NCI-H1930 (cell line): ENCODE data around the gene KRTDAP.

ENCODE experiments used
- DNase-seq, 2 experiments: peaks; one replicate each; lab custom pipeline; 2025; lab: John Stamatoyannopoulos, UW

Gene KRTDAP, protein sequence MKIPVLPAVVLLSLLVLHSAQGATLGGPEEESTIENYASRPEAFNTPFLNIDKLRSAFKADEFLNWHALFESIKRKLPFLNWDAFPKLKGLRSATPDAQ

GRCh38 chr19:35490364-35490763, at the start of gene KRTDAP:
TSS of gene KRTDAP (minus strand) at chr19:35490464. CDS start at chr19:35490442, 22 bp downstream.
- no peak for DNase-seq

- no peak for DNase-seq
Observed at GRCh38 chr19:35539850-35540249, 49.6 kb upstream of the KRTDAP start.

DNA sequence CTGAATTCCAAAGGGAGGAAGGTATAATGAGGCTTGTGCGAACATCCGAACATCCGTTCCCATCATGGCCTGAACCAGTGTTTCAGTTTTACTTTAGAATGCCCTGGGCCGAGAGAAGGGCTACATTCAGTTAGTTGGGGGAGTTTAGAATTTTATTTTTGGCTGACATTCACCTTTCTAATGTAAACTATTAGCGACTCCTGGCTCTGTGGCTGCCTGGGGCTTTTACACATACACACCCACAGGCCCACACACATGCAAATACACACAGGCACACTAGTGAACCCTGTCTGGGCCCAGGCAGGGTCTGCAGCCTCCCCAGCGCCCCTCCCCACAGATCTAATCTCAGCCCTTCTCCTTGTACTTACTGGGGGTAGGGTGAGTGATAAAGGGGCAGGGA, 49.0 kb upstream of the KRTDAP start:
- no peak for DNase-seq

DNA sequence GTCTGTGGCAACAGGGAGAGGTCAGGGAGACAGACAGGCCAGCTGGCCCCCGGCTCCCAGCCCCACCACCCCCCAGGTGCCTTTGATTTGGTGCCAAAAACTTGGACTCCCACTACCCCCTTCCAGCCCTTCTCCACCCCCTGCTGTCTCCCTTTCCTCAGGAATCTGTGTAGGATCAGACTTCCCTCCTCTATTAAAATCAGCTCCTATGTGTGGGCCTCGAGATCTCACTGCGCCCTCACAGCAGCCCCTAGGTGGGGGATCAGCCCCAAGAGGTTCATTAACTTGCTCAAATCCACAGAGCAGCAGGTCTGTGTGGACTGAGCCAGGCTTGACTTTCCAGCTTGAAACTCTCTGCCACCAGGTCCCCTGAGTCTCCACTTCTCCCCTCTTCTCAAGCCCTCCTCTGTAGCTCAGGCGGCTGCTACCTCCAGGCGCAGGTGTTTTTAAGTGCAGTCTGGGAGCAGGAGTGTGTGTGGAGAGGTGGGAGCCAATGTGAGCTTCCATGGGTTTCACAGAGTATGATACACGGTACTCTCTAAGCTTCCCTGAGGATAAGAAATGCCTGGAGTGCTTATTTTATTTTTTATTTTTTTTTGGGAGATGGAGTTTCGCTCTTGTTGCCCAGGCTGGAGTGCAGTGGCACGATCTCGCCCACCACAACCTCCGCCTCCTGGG, 44.7 kb upstream of the KRTDAP start:
- no peak for DNase-seq

GRCh38 chr19:35533822-35534392, 43.6 kb upstream of the KRTDAP start:
- DNase-seq: no peak

- DNase-seq: no peak
Observed at GRCh38 chr19:35533201-35533821, 43.0 kb upstream of the KRTDAP start, which contains the start of gene GAPDHS. TSS of gene GAPDHS (plus strand) at chr19:35533456. CDS start at chr19:35533528, 72 bp downstream.

GRCh38 chr19:35531291-35531690, 41.0 kb upstream of the KRTDAP start:
- DNase-seq: no peak

GRCh38 chr19:35529241-35530218, 39.3 kb upstream of the KRTDAP start:
- DNase-seq: no peak

DNA sequence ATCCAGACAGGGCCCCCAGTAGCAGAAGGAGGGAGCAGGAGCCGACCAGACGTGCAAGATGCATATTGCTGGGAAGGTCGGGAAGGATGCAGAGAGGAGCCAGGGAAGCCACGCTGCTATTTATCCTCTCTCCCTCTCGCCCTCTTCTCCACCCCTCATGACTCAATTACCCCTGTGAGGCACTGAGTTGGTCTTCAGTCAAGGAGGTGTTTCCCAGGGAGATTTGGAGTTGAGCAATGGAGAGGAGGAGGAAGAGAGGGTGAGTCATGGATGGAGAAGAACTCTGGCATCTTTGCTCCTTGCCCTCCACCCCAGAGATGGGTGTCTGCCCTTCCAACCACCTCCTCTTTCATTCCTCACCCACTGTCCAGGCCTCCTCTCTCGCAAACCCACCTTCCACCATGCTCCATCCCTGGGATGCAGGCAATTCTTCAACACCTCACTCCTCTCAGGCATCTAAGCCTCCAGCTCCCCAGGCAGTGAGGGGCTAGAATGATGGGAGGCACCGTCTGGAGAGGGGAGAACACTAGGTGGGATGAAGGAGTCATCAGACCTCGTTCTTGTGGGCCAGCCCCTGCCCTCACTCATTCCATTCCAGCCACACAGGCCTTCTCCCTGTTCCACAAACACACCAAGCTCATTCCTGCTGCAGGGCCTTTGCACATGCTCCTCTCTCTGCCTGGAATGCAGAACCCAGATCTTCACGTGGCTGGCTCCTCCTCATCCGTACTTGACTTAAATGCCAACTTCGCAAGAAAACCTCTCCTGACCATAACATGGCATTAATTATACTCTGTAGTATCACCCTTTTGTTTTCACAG, 38.2 kb upstream of the KRTDAP start, which contains the start of gene SBSN:
TSS of gene SBSN (minus strand) at position 94 of the 821 bp plus-strand sequence. CDS start at position 64, 30 bp downstream.
- DNase-seq: no peak

GRCh38 chr19:35525873-35526272, 35.6 kb upstream of the KRTDAP start:
- no peak for DNase-seq

DNA sequence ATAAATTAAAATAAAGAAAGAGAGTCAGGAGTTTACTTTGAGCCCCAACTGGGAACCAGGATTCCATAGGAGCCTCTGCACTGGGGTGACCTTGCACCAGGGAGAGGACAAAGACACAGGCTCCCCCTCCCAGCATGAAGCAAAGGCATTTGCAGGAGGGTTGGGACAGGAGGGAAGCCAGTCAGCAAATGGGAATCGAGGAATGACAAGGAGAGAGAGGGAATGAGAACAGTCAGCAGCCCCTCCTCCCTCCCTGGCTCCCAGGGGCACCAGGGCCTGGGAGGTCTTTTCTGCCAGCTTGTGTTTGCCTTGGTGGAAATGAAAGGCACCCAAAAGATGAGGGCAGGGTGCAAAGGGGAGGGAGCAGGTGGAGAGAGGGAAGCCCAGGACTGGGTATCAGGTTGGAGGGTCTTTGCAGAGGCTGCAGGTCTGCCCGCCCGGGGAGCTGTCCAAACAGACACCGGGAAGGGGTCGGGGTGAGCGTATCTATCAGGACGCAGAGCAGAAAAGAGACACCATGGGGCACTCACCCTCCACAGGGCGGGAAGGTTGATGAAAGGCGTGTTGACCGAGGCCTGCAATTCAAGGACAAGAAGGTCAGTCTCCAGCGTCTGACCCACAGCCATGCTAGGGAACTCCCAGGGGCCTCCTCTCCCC, 34.0 kb upstream of the KRTDAP start:
- DNase-seq: no peak

- no peak for DNase-seq
Observed at GRCh38 chr19:35522745-35523327, 32.6 kb upstream of the KRTDAP start.

- no peak for DNase-seq
Observed at GRCh38 chr19:35521124-35521743, 31.0 kb upstream of the KRTDAP start.

- no peak for DNase-seq
Observed at GRCh38 chr19:35519291-35519690, 29.0 kb upstream of the KRTDAP start.

DNA sequence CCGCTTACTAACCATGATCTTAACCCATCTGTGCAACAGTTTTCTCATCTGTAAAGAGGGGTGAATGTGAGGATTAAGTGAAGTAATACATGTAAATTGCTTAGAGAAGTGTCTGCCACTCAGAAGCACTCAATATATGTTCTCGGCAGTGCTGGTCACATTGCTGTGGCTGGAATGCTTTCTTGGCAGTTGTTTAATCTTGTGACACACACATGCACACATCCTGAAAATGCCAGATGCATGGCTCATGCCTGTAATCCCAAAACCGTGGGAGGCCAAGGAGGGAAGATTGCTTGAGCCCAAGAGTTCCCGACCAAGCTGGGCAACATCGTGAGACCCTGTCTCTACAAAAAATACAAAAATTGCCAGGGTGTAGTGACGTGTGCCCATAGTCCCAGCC, 28.0 kb upstream of the KRTDAP start:
- DNase-seq: no peak

DNA sequence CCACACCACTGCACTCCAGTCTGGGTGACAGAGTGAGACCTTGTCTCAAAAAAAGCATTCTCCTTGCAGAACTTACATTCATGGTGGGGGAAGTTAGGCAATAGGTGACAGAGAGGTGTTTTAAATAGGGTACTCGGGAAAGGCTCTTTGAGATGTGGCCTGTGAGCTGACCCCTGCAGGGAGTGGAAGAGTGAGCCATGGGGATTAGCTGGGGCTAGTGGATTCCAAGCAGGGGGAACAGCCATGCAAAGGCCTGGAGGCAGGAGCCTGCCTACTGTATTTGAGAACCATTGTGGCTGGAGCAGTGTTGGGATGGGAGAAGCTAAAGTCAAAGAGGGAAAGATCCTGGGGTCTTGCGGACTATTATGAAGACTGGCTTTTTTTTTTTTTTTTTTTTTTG, 27.1 kb upstream of the KRTDAP start:
- DNase-seq: no peak

- DNase-seq: no peak
Observed at GRCh38 chr19:35516310-35516709, 26.0 kb upstream of the KRTDAP start.

GRCh38 chr19:35514282-35514809, 24.1 kb upstream of the KRTDAP start:
- DNase-seq: no peak

DNA sequence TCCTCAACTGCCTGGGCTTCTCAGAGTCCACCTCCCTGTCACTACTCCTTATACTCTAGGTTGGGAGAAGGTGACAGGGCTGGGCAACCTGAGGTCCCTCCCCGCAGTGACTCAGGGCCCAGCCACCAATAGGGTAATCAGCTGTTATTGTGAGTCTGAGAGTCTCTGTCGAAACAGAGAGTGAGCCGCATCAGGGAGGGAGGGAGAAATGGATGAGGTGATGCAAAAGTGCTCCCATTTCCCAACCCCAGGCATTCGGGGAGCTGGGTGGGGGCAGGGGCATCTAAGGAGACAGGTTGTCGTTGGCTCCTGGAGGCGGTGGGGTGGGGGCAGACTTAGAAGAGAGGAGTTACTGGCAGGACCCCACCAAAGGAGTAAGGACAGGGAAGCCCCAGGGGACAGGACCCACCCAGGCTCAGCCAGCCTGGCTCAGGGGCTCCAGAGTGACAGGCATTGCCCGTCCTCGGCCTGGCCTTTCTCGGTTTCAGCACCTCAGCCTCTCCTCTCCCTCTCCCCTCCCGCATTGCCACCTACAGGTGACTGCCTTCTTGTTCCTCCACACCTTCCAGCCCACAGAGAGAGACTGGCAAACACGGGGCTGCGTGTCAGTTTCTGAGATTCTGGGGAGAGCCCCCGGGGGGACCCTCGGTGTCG, 23.5 kb upstream of the KRTDAP start, which contains the start of gene DMKN:
TSS of gene DMKN (minus strand) at position 22 of the 654 bp plus-strand sequence. CDS start 174 bp downstream, outside the sequence.
- no peak for DNase-seq
